SK-N-SH treated with all-trans-retinoic acid at 6 μM for 48 hours (cell line): Measurements from ENCODE around the gene TSPAN9.

Experiments used
- BACH2 ChIP-seq: fragments of 250-450 bp; sonication (Bioruptor Pico); IDR thresholded peaks from 2 replicates; pipeline ENCODE4 v1.9.0; 2021; ENCODE audit warnings: mild to moderate bottlenecking, borderline replicate concordance
- CSDC2 ChIP-seq: fragments of 250-450 bp; sonication (Bioruptor Pico); IDR thresholded peaks from 2 replicates; pipeline ENCODE4 v1.5.0; 2020; ENCODE audit warnings: mild to moderate bottlenecking, moderate library complexity
- ESRRG ChIP-seq: fragments of 250-450 bp; sonication (Bioruptor Pico); IDR thresholded peaks from 2 replicates; pipeline ENCODE4 v1.6.1; 2021; ENCODE audit warnings: mild to moderate bottlenecking
- GLIS3 ChIP-seq: fragments of 250-450 bp; sonication (Bioruptor Pico); IDR thresholded peaks from 2 replicates; pipeline ENCODE4 v1.5.0; 2020; ENCODE audit warnings: mild to moderate bottlenecking, moderate library complexity
- PPARA ChIP-seq: fragments of 250-450 bp; sonication (Bioruptor Pico); IDR thresholded peaks from 2 replicates; pipeline ENCODE4 v1.5.0; 2020; ENCODE audit warnings: mild to moderate bottlenecking, borderline replicate concordance
- SNAI2 ChIP-seq: fragments of 250-450 bp; sonication (Bioruptor Pico); IDR thresholded peaks from 2 replicates; pipeline ENCODE4 v1.5.0; 2020; ENCODE audit warnings: mild to moderate bottlenecking, moderate library complexity
- TCF4 ChIP-seq: fragments of 250-450 bp; sonication (Bioruptor Pico); IDR thresholded peaks from 2 replicates; pipeline ENCODE4 v1.8.0; 2021; ENCODE audit warnings: mild to moderate bottlenecking, moderate library complexity, borderline replicate concordance
- ZFP3 ChIP-seq: fragments of 250-450 bp; sonication (Bioruptor Pico); IDR thresholded peaks from 2 replicates; pipeline ENCODE4 v1.5.0; 2020; ENCODE audit warnings: mild to moderate bottlenecking, moderate library complexity
- ZFP30 ChIP-seq: fragments of 450-650 bp; formaldehyde crosslinking; IDR thresholded peaks from 2 replicates; pipeline ENCODE4 v1.5.0; 2022; ENCODE audit warnings: mild to moderate bottlenecking, moderate library complexity
- ZNF8 ChIP-seq: fragments of 450-650 bp; formaldehyde crosslinking; IDR thresholded peaks from 2 replicates; pipeline ENCODE4 v1.5.0; 2020; ENCODE audit warnings: mild to moderate bottlenecking, moderate library complexity
- TF ChIP-seq, protein P1 (sequence below): fragments of 250-450 bp; sonication (Bioruptor Pico); IDR thresholded peaks from 2 replicates; pipeline ENCODE4 v1.5.1; 2020; ENCODE audit warnings: low read depth, mild to moderate bottlenecking, moderate library complexity
- TF ChIP-seq, protein P2 (sequence below): fragments of 250-450 bp; sonication (Bioruptor Pico); IDR thresholded peaks from 2 replicates; pipeline ENCODE4 v1.8.0; 2020; ENCODE audit warnings: mild to moderate bottlenecking, moderate library complexity, borderline replicate concordance
- TF ChIP-seq, protein P3 (sequence below): fragments of 250-450 bp; sonication (Bioruptor Pico); IDR thresholded peaks from 2 replicates; pipeline ENCODE4 v1.5.1; 2021; ENCODE audit warnings: mild to moderate bottlenecking, moderate library complexity

DNA sequence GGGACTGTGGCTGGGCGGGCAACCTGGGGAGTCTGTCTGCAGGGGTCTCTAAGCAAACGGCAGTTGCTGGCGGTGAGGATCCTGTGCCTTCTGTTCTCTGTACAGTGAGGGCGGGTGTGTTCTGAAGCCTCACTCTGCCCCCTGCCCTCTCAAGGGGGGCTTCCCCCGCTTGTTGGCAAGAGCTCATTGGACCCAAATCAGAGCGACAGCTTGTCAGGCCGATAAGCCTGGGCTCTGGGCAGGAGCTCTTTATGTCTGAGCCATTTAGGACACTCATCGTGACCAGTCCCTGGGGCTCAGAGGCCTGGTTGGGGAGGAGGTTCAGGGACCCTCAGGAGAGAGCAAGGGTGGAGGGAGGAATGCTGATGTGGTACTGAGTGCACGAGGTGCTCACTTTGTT is 136.0 kb downstream of the TSPAN9 start:
- TF ChIP-seq GLIS3 (CRISPR knock-in tag) (no peak), SNAI2 (CRISPR knock-in tag) (no peak), ZFP3 (CRISPR knock-in tag) (no peak), ZFP30 (CRISPR knock-in tag) (no peak), TCF4 (CRISPR knock-in tag) (no peak), BACH2 (CRISPR knock-in tag) (no peak), PPARA (CRISPR knock-in tag) (no peak), CSDC2 (CRISPR knock-in tag) (no peak), ESRRG (CRISPR knock-in tag) (no peak), ZNF8 (CRISPR knock-in tag) (no peak)
- TF ChIP-seq, protein P1, sequence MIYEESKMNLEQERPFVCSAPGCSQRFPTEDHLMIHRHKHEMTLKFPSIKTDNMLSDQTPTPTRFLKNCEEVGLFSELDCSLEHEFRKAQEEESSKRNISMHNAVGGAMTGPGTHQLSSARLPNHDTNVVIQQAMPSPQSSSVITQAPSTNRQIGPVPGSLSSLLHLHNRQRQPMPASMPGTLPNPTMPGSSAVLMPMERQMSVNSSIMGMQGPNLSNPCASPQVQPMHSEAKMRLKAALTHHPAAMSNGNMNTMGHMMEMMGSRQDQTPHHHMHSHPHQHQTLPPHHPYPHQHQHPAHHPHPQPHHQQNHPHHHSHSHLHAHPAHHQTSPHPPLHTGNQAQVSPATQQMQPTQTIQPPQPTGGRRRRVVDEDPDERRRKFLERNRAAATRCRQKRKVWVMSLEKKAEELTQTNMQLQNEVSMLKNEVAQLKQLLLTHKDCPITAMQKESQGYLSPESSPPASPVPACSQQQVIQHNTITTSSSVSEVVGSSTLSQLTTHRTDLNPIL = no peak
- TF ChIP-seq, protein P2, sequence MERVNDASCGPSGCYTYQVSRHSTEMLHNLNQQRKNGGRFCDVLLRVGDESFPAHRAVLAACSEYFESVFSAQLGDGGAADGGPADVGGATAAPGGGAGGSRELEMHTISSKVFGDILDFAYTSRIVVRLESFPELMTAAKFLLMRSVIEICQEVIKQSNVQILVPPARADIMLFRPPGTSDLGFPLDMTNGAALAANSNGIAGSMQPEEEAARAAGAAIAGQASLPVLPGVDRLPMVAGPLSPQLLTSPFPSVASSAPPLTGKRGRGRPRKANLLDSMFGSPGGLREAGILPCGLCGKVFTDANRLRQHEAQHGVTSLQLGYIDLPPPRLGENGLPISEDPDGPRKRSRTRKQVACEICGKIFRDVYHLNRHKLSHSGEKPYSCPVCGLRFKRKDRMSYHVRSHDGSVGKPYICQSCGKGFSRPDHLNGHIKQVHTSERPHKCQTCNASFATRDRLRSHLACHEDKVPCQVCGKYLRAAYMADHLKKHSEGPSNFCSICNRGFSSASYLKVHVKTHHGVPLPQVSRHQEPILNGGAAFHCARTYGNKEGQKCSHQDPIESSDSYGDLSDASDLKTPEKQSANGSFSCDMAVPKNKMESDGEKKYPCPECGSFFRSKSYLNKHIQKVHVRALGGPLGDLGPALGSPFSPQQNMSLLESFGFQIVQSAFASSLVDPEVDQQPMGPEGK = no peak
- TF ChIP-seq, protein P3, sequence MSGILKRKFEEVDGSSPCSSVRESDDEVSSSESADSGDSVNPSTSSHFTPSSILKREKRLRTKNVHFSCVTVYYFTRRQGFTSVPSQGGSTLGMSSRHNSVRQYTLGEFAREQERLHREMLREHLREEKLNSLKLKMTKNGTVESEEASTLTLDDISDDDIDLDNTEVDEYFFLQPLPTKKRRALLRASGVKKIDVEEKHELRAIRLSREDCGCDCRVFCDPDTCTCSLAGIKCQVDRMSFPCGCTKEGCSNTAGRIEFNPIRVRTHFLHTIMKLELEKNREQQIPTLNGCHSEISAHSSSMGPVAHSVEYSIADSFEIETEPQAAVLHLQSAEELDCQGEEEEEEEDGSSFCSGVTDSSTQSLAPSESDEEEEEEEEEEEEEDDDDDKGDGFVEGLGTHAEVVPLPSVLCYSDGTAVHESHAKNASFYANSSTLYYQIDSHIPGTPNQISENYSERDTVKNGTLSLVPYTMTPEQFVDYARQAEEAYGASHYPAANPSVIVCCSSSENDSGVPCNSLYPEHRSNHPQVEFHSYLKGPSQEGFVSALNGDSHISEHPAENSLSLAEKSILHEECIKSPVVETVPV = no peak
